ENCODE measurements around the gene MRGPRD.

The MRGPRD gene

GRCh38 chr11:68956142-68956541, 24.6 kb downstream of the MRGPRD start:
- TF ChIP-seq POLR2A (IDR thresholded peaks at IDR 0.05; ENCODE audit: low read depth, low read length) (no peak), SPI1 (IDR thresholded peaks at IDR 0.05; ENCODE audit: low read depth, low read length) (no peak), POU2F2 (IDR thresholded peaks at IDR 0.05; ENCODE audit: low read depth, low read length) (no peak), POLR2AphosphoS5 (IDR thresholded peaks at IDR 0.05; ENCODE audit: low read depth, low read length) (no peak), PAX5 (IDR thresholded peaks at IDR 0.05; ENCODE audit: insufficient read depth, low read length, severe bottlenecking) (no peak), TAF1 (IDR thresholded peaks at IDR 0.05; ENCODE audit: low read depth, low read length) (no peak)
- FAIRE-seq: no peak
- peak; percentile 74 for DNase-seq (ENCODE audit: insufficient read length, low spot score)

DNA sequence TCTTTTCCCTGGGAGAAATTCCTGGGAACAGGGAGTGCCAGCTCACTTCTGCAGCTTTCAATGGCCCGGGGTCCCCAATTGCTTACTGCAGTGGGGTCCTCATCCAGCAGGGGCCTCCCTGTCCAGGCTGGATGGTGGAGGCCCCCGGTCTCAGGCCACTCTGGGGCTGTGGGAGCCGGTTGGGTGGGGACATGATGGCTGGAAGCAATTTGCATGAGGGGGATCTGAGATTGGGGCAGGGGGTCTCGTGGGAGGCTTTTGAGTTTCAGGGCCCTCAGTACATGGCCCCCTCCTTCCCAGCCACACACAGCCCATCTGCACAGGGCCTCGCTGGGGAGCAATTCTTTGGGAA, 25.2 kb downstream of the MRGPRD start:
- no peak for FAIRE-seq
- DNase-seq (ENCODE audit: insufficient read length, low spot score): no peak
- TF ChIP-seq SPI1 (IDR thresholded peaks at IDR 0.05; ENCODE audit: low read depth, low read length) (no peak), POLR2AphosphoS5 (IDR thresholded peaks at IDR 0.05; ENCODE audit: low read depth, low read length) (no peak), TAF1 (IDR thresholded peaks at IDR 0.05; ENCODE audit: low read depth, low read length) (no peak), POLR2A (IDR thresholded peaks at IDR 0.05; ENCODE audit: low read depth, low read length) (no peak), POU2F2 (IDR thresholded peaks at IDR 0.05; ENCODE audit: low read depth, low read length) (no peak), PAX5 (IDR thresholded peaks at IDR 0.05; ENCODE audit: insufficient read depth, low read length, severe bottlenecking) (no peak)

GRCh38 chr11:68954836-68955606, 25.8 kb downstream of the MRGPRD start:
- TF ChIP-seq PAX5 (IDR thresholded peaks at IDR 0.05; ENCODE audit: insufficient read depth, low read length, severe bottlenecking) (no peak), POU2F2 (IDR thresholded peaks at IDR 0.05; ENCODE audit: low read depth, low read length) (no peak), POLR2AphosphoS5 (IDR thresholded peaks at IDR 0.05; ENCODE audit: low read depth, low read length) (no peak), SPI1 (IDR thresholded peaks at IDR 0.05; ENCODE audit: low read depth, low read length) (no peak), TAF1 (IDR thresholded peaks at IDR 0.05; ENCODE audit: low read depth, low read length) (no peak), POLR2A (IDR thresholded peaks at IDR 0.05; ENCODE audit: low read depth, low read length) (no peak)
- DNase-seq (ENCODE audit: insufficient read length, low spot score): no peak
- no peak for FAIRE-seq

- no peak for FAIRE-seq
- no peak for DNase-seq (ENCODE audit: insufficient read length, low spot score)
- no peak for TF ChIP-seq TAF1 (IDR thresholded peaks at IDR 0.05; ENCODE audit: low read depth, low read length)
- TF ChIP-seq POLR2AphosphoS5 (IDR thresholded peaks at IDR 0.05; ENCODE audit: low read depth, low read length): no peak
Observed at GRCh38 chr11:68950762-68951161, 30.0 kb downstream of the MRGPRD start.

DNA sequence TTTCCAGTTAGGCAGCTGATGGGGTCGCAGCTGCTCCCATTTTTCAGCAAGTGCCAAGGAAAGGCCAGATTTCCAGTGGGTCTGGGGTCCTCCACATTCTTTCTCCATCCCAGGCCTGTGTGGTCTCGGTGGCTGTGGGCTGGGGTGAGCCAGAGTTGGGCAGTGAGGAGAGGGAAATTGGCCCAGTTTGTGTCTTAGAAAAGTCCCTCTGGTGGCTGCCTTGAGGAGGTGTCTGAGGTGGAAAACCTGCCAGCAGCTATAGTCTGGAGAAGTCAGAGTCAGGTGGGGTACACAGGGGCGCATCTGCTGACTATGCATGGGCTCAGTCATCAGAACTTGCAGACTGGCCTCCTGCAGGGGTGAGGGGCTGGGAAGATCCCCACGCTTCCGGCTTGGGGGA, 30.5 kb downstream of the MRGPRD start:
- TF ChIP-seq POLR2A (IDR thresholded peaks at IDR 0.05; ENCODE audit: low read depth, low read length): no peak
- TF ChIP-seq TAF1 (IDR thresholded peaks at IDR 0.05; ENCODE audit: low read depth, low read length): no peak
- no peak for TF ChIP-seq POU2F2 (IDR thresholded peaks at IDR 0.05; ENCODE audit: low read depth, low read length)
- no peak for TF ChIP-seq SPI1 (IDR thresholded peaks at IDR 0.05; ENCODE audit: low read depth, low read length)
- no peak for TF ChIP-seq PAX5 (IDR thresholded peaks at IDR 0.05; ENCODE audit: insufficient read depth, low read length, severe bottlenecking)
- TF ChIP-seq POLR2AphosphoS5 (IDR thresholded peaks at IDR 0.05; ENCODE audit: low read depth, low read length): no peak
- FAIRE-seq (no peak), DNase-seq (ENCODE audit: insufficient read length, low spot score) (peak; percentile 56)

DNA sequence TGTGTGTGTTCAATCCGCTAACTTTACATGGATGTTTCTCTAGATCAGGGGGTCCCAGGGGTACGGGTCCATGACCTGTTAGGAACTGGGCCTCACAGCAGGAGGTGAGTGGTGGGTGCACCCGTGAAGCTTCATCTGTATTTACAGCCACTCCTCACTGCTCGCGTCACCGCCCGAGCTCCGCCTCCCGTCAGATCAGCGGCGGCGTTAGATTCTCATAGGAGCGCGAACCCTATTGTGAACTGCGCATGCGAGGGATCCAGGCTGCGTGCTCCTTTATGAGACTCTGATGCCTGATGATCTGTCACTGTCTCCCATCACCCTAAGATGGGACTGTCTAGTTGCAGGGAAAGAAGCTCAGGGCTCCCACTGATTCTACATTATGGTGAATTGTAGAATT, 31.9 kb downstream of the MRGPRD start:
- FAIRE-seq: no peak
- no peak for DNase-seq (ENCODE audit: insufficient read length, low spot score)
- TF ChIP-seq PAX5 (IDR thresholded peaks at IDR 0.05; ENCODE audit: insufficient read depth, low read length, severe bottlenecking) (no peak), POLR2A (IDR thresholded peaks at IDR 0.05; ENCODE audit: low read depth, low read length) (no peak), POU2F2 (IDR thresholded peaks at IDR 0.05; ENCODE audit: low read depth, low read length) (no peak), SPI1 (IDR thresholded peaks at IDR 0.05; ENCODE audit: low read depth, low read length) (no peak), TAF1 (IDR thresholded peaks at IDR 0.05; ENCODE audit: low read depth, low read length) (no peak), POLR2AphosphoS5 (IDR thresholded peaks at IDR 0.05; ENCODE audit: low read depth, low read length) (no peak)

DNA sequence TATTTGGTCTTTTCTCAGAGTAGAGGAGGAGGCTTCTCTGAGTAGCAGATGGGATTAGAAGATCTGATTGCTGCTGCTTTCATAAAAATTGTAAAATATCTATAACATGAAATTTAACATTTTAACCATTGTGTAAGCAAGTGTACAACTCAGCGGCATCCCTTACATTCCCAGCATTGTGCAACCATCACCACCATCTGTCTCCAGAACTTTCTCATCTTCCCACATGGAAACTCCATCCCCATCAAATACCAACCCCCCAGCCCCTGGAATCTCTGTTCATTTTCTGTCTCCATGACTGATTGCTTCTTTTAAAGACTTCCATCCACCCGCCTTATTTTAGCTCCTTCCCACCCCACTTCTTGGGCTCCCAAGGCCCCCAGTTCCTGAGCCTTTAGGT, 32.3 kb downstream of the MRGPRD start:
- TF ChIP-seq POLR2A (IDR thresholded peaks at IDR 0.05; ENCODE audit: low read depth, low read length) (no peak), PAX5 (IDR thresholded peaks at IDR 0.05; ENCODE audit: insufficient read depth, low read length, severe bottlenecking) (no peak), SPI1 (IDR thresholded peaks at IDR 0.05; ENCODE audit: low read depth, low read length) (no peak), POU2F2 (IDR thresholded peaks at IDR 0.05; ENCODE audit: low read depth, low read length) (no peak), POLR2AphosphoS5 (IDR thresholded peaks at IDR 0.05; ENCODE audit: low read depth, low read length) (no peak), TAF1 (IDR thresholded peaks at IDR 0.05; ENCODE audit: low read depth, low read length) (no peak)
- DNase-seq (ENCODE audit: insufficient read length, low spot score) (no peak), FAIRE-seq (no peak)

GRCh38 chr11:68947151-68947550, 33.6 kb downstream of the MRGPRD start:
- FAIRE-seq: no peak
- TF ChIP-seq PAX5 (IDR thresholded peaks at IDR 0.05; ENCODE audit: insufficient read depth, low read length, severe bottlenecking) (no peak), TAF1 (IDR thresholded peaks at IDR 0.05; ENCODE audit: low read depth, low read length) (no peak), POLR2AphosphoS5 (IDR thresholded peaks at IDR 0.05; ENCODE audit: low read depth, low read length) (no peak)
- DNase-seq (ENCODE audit: insufficient read length, low spot score): no peak

- TF ChIP-seq SPI1 (IDR thresholded peaks at IDR 0.05; ENCODE audit: low read depth, low read length) (no peak), POLR2A (IDR thresholded peaks at IDR 0.05; ENCODE audit: low read depth, low read length) (no peak), POLR2AphosphoS5 (IDR thresholded peaks at IDR 0.05; ENCODE audit: low read depth, low read length) (no peak), POU2F2 (IDR thresholded peaks at IDR 0.05; ENCODE audit: low read depth, low read length) (no peak), PAX5 (IDR thresholded peaks at IDR 0.05; ENCODE audit: insufficient read depth, low read length, severe bottlenecking) (no peak), TAF1 (IDR thresholded peaks at IDR 0.05; ENCODE audit: low read depth, low read length) (no peak)
- DNase-seq (ENCODE audit: insufficient read length, low spot score) (no peak), FAIRE-seq (no peak)
Observed at GRCh38 chr11:68946416-68947090, 34.2 kb downstream of the MRGPRD start.
